HepG2 (cell line): ENCODE measurements around the gene GLIS1. TPM values are rescaled to one million over a fixed set of nuclear protein-coding genes. Genes with fewer than 3 reads are reported as not detected.

Experiments used
- ATAC-seq: fragments of 200-7000 bp; cut with Tn5 transposase; 3 replicates; pipeline ENCODE4 v1.9.1; 2020; ENCODE audit warnings: mild to moderate bottlenecking, moderate library complexity
- BruUV-seq: library from RNA; stranded (reverse); fragments of 400-500 nt; replicated peaks from 2 replicates; lab custom pipeline; 2021; lab: Mats Ljungman, UMichigan
- CTCF ChIA-PET: fragments of 300-600 bp; formaldehyde crosslinking; extraction: SDS; loops from one replicate; lab custom pipeline; 2021; ENCODE audit warnings: low total read pairs, inconsistent platforms, low intra/inter-chr PET ratio; lab: Yijun Ruan, JAX
- POLR2A ChIA-PET: fragments of 350-600 bp; sonication (Branson Sonifier 250); formaldehyde crosslinking; loops from one replicate; lab custom pipeline; 2020; ENCODE audit warnings: antibody characterized with exemption, inconsistent platforms; lab: Yijun Ruan, JAX
- DNase-seq: peaks from one replicate; pipeline ENCODE4 v3.0.0-alpha.2; 2015; ENCODE audit warnings: low spot score
- FAIRE-seq: peaks from 3 replicates; lab custom pipeline; 2011; peaks lifted over from hg19 to GRCh38; lab: Jason Lieb, UNC
- H2AFZ ChIP-seq: one replicate; pipeline ENCODE4 v1.6.1; 2011; ENCODE audit warnings: low read length, inconsistent platforms
- H3K27ac ChIP-seq: fragments of 300-600 bp; 3 replicates; pipeline ENCODE4 v1.8.0; 2011; ENCODE audit warnings: mixed run types, mild to moderate bottlenecking, mixed read lengths, low read length, inconsistent platforms; ENCODE audit not compliant: insufficient read depth; ENCODE audit errors: extremely low read length
- H3K27me3 ChIP-seq, 2 experiments: fragments of 200-600 bp in 1 of 2; 2 replicates in 1 of 2; 3 replicates in 1 of 2; pipeline versions ENCODE4 v1.6.0 to v1.8.0; 2011; ENCODE audit warnings: low read length in 2 of 2, mild to moderate bottlenecking in 2 of 2, moderate library complexity in 2 of 2, inconsistent platforms in 1 of 2; ENCODE audit not compliant: insufficient read depth in 2 of 2, control insufficient read depth in 1 of 2
- H3K36me3 ChIP-seq, 2 experiments: fragments of 200-600 bp in 1 of 2; replicated peaks in 1 of 2; 2 replicates in 1 of 2; 3 replicates in 1 of 2; pipeline versions ENCODE4 v1.5.1 to v1.8.0; 2011; ENCODE audit warnings: low read length in 2 of 2, inconsistent platforms in 1 of 2; ENCODE audit not compliant: insufficient read depth in 2 of 2, control insufficient read depth in 1 of 2
- H3K4me1 ChIP-seq: 2 replicates; pipeline ENCODE4 v1.5.1; 2012; ENCODE audit warnings: low read length, inconsistent platforms; ENCODE audit not compliant: insufficient read depth
- H3K4me2 ChIP-seq: 2 replicates; pipeline ENCODE4 v1.6.0; 2011; ENCODE audit warnings: low read depth, low read length, inconsistent platforms
- H3K4me3 ChIP-seq, 3 experiments: fragments of 200-600 bp in 1 of 3; sonication (generic), shearing (Covaris generic) in 1 of 3; replicated peaks in 1 of 3; 2 replicates each; pipeline ENCODE4 v1.5.1; 2011 to 2016; ENCODE audit warnings: low read length in 3 of 3, inconsistent platforms in 2 of 3, low read depth in 2 of 3, mild to moderate bottlenecking in 2 of 3, control low read depth in 1 of 3, mixed read lengths in 1 of 3; ENCODE audit not compliant: insufficient read depth in 1 of 3
- H3K79me2 ChIP-seq: one replicate; pipeline ENCODE4 v1.6.1; 2011; ENCODE audit warnings: low read length, inconsistent platforms; ENCODE audit not compliant: insufficient read depth
- H3K9ac ChIP-seq: 2 replicates; pipeline ENCODE4 v1.6.0; 2011; ENCODE audit warnings: mild to moderate bottlenecking, low read depth, low read length, inconsistent platforms; ENCODE audit not compliant: insufficient read depth
- H3K9me3 ChIP-seq: 2 replicates; pipeline ENCODE4 v1.5.1; 2012; ENCODE audit warnings: mild to moderate bottlenecking, low read length
- H4K20me1 ChIP-seq: 2 replicates; pipeline ENCODE4 v1.6.0; 2011; ENCODE audit warnings: inconsistent platforms, mild to moderate bottlenecking, low read length, moderate library complexity; ENCODE audit not compliant: insufficient read depth
- CEBPG ChIP-seq: IDR thresholded peaks from 2 replicates; pipeline ENCODE4 v1.6.1; 2016
- HNF1B ChIP-seq: sonication (generic); formaldehyde crosslinking; IDR thresholded peaks from 2 replicates; pipeline ENCODE4 v1.5.1; 2020; ENCODE audit warnings: mild to moderate bottlenecking, moderate library complexity, missing genetic modification reagents
- HNF4A ChIP-seq: sonication (generic); formaldehyde crosslinking; IDR thresholded peaks from 2 replicates; pipeline ENCODE4 v1.4.0; 2020; ENCODE audit warnings: missing genetic modification reagents
- PRDM10 ChIP-seq: sonication (generic); formaldehyde crosslinking; IDR thresholded peaks from 2 replicates; pipeline ENCODE4 v1.4.0; 2020; ENCODE audit warnings: low read depth, missing genetic modification reagents
- PTBP1 ChIP-seq: fragments of 200-400 bp; formaldehyde crosslinking; IDR thresholded peaks from 2 replicates; pipeline ENCODE4 v1.6.1; 2018; ENCODE audit warnings: low read length, low read depth; ENCODE audit not compliant: poor library complexity, severe bottlenecking
- RFX5 ChIP-seq: IDR thresholded peaks from 2 replicates; pipeline ENCODE4 v1.6.1; 2011; ENCODE audit warnings: low read depth, low read length, improper control_type of control experiment
- SP1 ChIP-seq, 2 experiments: fragments of 450-650 bp in 1 of 2; sonication (generic) in 1 of 2; formaldehyde crosslinking in 1 of 2; IDR thresholded peaks; 2 replicates each; pipeline versions ENCODE4 v1.4.0 to v1.6.1; 2016 to 2020; ENCODE audit warnings: missing genetic modification reagents in 1 of 2
- XBP1 ChIP-seq: sonication (generic); formaldehyde crosslinking; IDR thresholded peaks from 2 replicates; pipeline ENCODE4 v1.5.0; 2020; ENCODE audit warnings: missing genetic modification reagents
- ZFY ChIP-seq: sonication (generic); formaldehyde crosslinking; IDR thresholded peaks from 2 replicates; pipeline ENCODE4 v1.4.0; 2020; ENCODE audit warnings: missing genetic modification reagents
- ZKSCAN8 ChIP-seq: IDR thresholded peaks from 2 replicates; pipeline ENCODE4 v1.6.1; 2016; ENCODE audit warnings: borderline replicate concordance, missing genetic modification reagents, missing compliant biosample characterization
- ZNF549 ChIP-seq: sonication (generic); formaldehyde crosslinking; IDR thresholded peaks from 2 replicates; pipeline ENCODE4 v1.5.0; 2020; ENCODE audit warnings: missing genetic modification reagents
- ZNF775 ChIP-seq: sonication (generic); formaldehyde crosslinking; IDR thresholded peaks from 2 replicates; pipeline ENCODE4 v1.4.0; 2020; ENCODE audit warnings: missing genetic modification reagents, mild to moderate bottlenecking, moderate library complexity, borderline replicate concordance
- ZNF883 ChIP-seq: sonication (generic); formaldehyde crosslinking; IDR thresholded peaks from 2 replicates; pipeline ENCODE4 v1.5.1; 2020; ENCODE audit warnings: mild to moderate bottlenecking, missing genetic modification reagents; ENCODE audit errors: not compliant biosample characterization
- WGBS: methylation state at CpG from one replicate; pipeline ENCODE4 v1.1.6; 2017; ENCODE audit warnings: low lambda C conversion rate; 5-methylcytosine and 5-hydroxymethylcytosine counted together
- in situ Hi-C: cut with HindIII; loops from 2 replicates; pipeline ENCODE4 v1.10.0; 2017; ENCODE audit warnings: low pct_unique_long_range_greater_than_20kb; ENCODE audit not compliant: extremely low pct_ligation_motif_present
- intact Hi-C: fragments of 100-400 bp; cut with micrococcal nuclease; formaldehyde crosslinking; loops from one replicate; pipeline ENCODE4 v1.10.0; 2022; ENCODE audit not compliant: unreplicated experiment
- polyA plus RNA-seq, 8 experiments: library from polyadenylated mRNA; depleted of rRNA in 3 of 8; stranded (reverse) in 7 of 8; unstranded in 1 of 8; fragments of >200 nt; fragmentation: Illumina TruSeq in 4 of 8; extraction: Trizol in 4 of 8; gene quantifications; 2 replicates each; pipeline versions ENCODE4 v1.2.1 to v1.2.3, GENCODE V29; 2011 to 2016; ENCODE audit warnings: low read depth in 4 of 8, missing spikeins in 1 of 8, mixed read lengths in 1 of 8; ENCODE audit not compliant: insufficient read depth in 1 of 8
- total RNA-seq, 5 experiments: library from RNA; depleted of rRNA; stranded (reverse); fragments of >200 nt; fragmentation: Illumina TruSeq; extraction: Trizol; gene quantifications; 2 replicates each; pipeline ENCODE4 v1.2.3, GENCODE V29; 2016; ENCODE audit warnings: low read depth in 1 of 5

Gene GLIS1
- total and polyA plus RNA-seq, 2 of the 13 experiments (the other 11 are each of a cell fraction or from before 2014, with no cell fraction given) = 0.03 TPM; not detected in 1

GRCh38 chr1:53616511-53616910 is 122.5 kb downstream of the GLIS1 start (continued):
- TF ChIP-seq ZNF775 (CRISPR knock-in tag) (no peak), ZNF883 (no peak), CEBPG (CRISPR knock-in tag) (no peak), ZNF549 (CRISPR knock-in tag) (no peak), HNF4A (no peak), ZFY (CRISPR knock-in tag) (no peak), XBP1 (CRISPR knock-in tag) (no peak)

GRCh38 chr1:53615101-53615500 is 123.9 kb downstream of the GLIS1 start:
- POLR2A ChIA-PET = no interaction called here
- no TSS peak for BruUV-seq
- intact Hi-C loops (no loop called here), in situ Hi-C loops (no loop called here)
- Histone ChIP-seq H3K4me3 (no peak overlapping the region), H3K4me1 (no peaks in the 10 kb centered on the region), H3K36me3 (no peaks in the 10 kb centered on the region), H3K79me2 (no peaks in the 10 kb centered on the region), H2AFZ (no peak overlapping the region), H3K9ac (no peak overlapping the region), H3K9me3 (peaks cover 4% of the 10 kb centered on the region; the same call in 1 of the 2 replicates), H3K27ac (no peak overlapping the region), H4K20me1 (no peaks in the 10 kb centered on the region), H3K4me2 (no peak overlapping the region), H3K27me3 (peaks cover 4 to 15% of the 10 kb centered on the region in 2 experiments; a peak in 3 of 5 replicates)
- no peak for FAIRE-seq
- TF ChIP-seq SP1 (IDR thresholded peaks at IDR 0.05) (no peak), SP1 (CRISPR knock-in tag; IDR thresholded peaks at IDR 0.05) (no peak), HNF1B (CRISPR knock-in tag) (no peak), PTBP1 (no peak), PRDM10 (CRISPR knock-in tag) (no peak), ZKSCAN8 (CRISPR knock-in tag) (no peak), RFX5 (no peak)
- no peak for ATAC-seq
- DNase-seq = no peak
- CTCF ChIA-PET = no interaction called here
- 0% methylated on average over 2 of the region's 4 CpGs for WGBS
